Coronary artery (tissue), 2 donors: ENCODE results near the gene SLITRK5.

Experiments
- DNase-seq: peaks from one replicate; pipeline ENCODE4 v3.0.0-alpha.2; 2017; ENCODE audit warnings: low spot score
- H3K27ac ChIP-seq, 2 donors: fragments of 200-600 bp; sonication (generic); one replicate each; pipeline ENCODE4 v1.5.1; 2016 to 2019
- H3K4me3 ChIP-seq: fragments of 200-600 bp; sonication (generic); 2 replicates; pipeline ENCODE4 v1.5.1; 2016; ENCODE audit warnings: mild to moderate bottlenecking, moderate library complexity
- CTCF ChIP-seq: fragments of 200-600 bp; sonication (generic); IDR thresholded peaks from one replicate; pipeline ENCODE4 v1.5.1; 2019; ENCODE audit warnings: antibody characterized with exemption

Gene SLITRK5

GRCh38 chr13:87671031-87671752 is at the start of gene SLITRK5:
TSS of gene SLITRK5 (plus strand) at chr13:87671371. CDS start at chr13:87675389, 4,018 bp downstream.
- peak within 1 kb of the TSS in 1 of 2 donors; percentile 23 for H3K27ac ChIP-seq
- peak within 1 kb of the TSS; percentile 80 for H3K4me3 ChIP-seq

GRCh38 chr13:87622971-87623370 is 48.2 kb upstream of the SLITRK5 start:
- TF ChIP-seq CTCF, result no peak
- Histone ChIP-seq H3K4me3 (no peak overlapping the region), H3K27ac (no peak overlapping the region)
- no peak for DNase-seq

More at GRCh38 chr13:87671031-87671752, at the start of gene SLITRK5:
- peak; percentile 78 for TF ChIP-seq CTCF
- peak; percentile 76 for DNase-seq

- Histone ChIP-seq H3K4me3 (no peak overlapping the region), H3K27ac (no peak overlapping the region)
- DNase-seq, result no peak
- TF ChIP-seq CTCF, result no peak
Measured at GRCh38 chr13:87656306-87656705, 14.9 kb upstream of the SLITRK5 start.

- H3K27ac ChIP-seq, result no peak overlapping the region
Measured at GRCh38 chr13:87661471-87661870, 9.7 kb upstream of the SLITRK5 start.

GRCh38 chr13:87666831-87667230 is 4.3 kb upstream of the SLITRK5 start:
- Histone ChIP-seq H3K27ac (no peak overlapping the region), H3K4me3 (no peak overlapping the region)
- no peak for DNase-seq
- no peak for TF ChIP-seq CTCF

More at GRCh38 chr13:87661471-87661870, 9.7 kb upstream of the SLITRK5 start:
- no peak for TF ChIP-seq CTCF
- no peak for DNase-seq
- H3K4me3 ChIP-seq, result no peak overlapping the region

GRCh38 chr13:87667686-87668085 is 3.5 kb upstream of the SLITRK5 start:
- DNase-seq, result no peak
- Histone ChIP-seq H3K4me3 (no peak overlapping the region), H3K27ac (no peak overlapping the region)
- TF ChIP-seq CTCF, result no peak

- DNase-seq, result no peak
- H3K4me3 ChIP-seq, result no peak overlapping the region
- TF ChIP-seq CTCF, result no peak
- no peak overlapping the region for H3K27ac ChIP-seq
Measured at GRCh38 chr13:87669379-87669978, 1.7 kb upstream of the SLITRK5 start.
